Measurements from ENCODE around the gene C1orf185.

- TF ChIP-seq CTCF (IDR thresholded peaks at IDR 0.05) (no peak), POLR2A (IDR thresholded peaks at IDR 0.05) (no peak)
Measured at GRCh38 chr1:51158263-51158662, 56.2 kb downstream of the C1orf185 start.
